HCT116 (cell line): Measurements from ENCODE around the gene MAML3. TPM values are rescaled to one million over a fixed set of nuclear protein-coding genes. Genes with fewer than 3 reads are reported as not detected.

Experiments
- ATAC-seq: fragments of 200-7000 bp; cut with Tn5 transposase; 2 replicates; pipeline ENCODE4 v1.9.1; 2020; ENCODE audit warnings: mild to moderate bottlenecking, moderate library complexity
- BruUV-seq: library from RNA; stranded (reverse); fragments of 400-500 nt; replicated peaks from 2 replicates; lab custom pipeline; 2021; lab: Mats Ljungman, UMichigan
- CTCF ChIA-PET: fragments of 300-600 bp; sonication (Branson Sonifier 250); formaldehyde crosslinking; loops from one replicate; lab custom pipeline; 2021; ENCODE audit warnings: antibody characterized with exemption; lab: Charles Lee
- POLR2A ChIA-PET: fragments of 300-600, 350-600 bp; sonication (Branson Sonifier 250); formaldehyde crosslinking; loops from one replicate; lab custom pipeline; 2021; ENCODE audit warnings: antibody characterized with exemption; lab: Charles Lee
- RAD21 ChIA-PET, 2 experiments: fragments of 300-600 bp; sonication (Branson Sonifier 250); formaldehyde crosslinking; loops; one replicate each; lab custom pipeline; 2023; ENCODE audit warnings: low total read pairs in 2 of 2; ENCODE audit not compliant: uncharacterized antibody in 2 of 2, unreplicated experiment in 2 of 2, low non-redundant PET in 1 of 2; lab: Charles Lee
- DNase-seq: peaks from one replicate; pipeline ENCODE4 v3.0.0-alpha.2; 2010; ENCODE audit warnings: low read depth, low spot score
- H2AFZ ChIP-seq: fragments of 200-600 bp; shearing (Covaris generic), sonication (generic); 2 replicates; pipeline ENCODE4 v1.6.1; 2017; ENCODE audit warnings: low read depth, mixed run types, mixed read lengths, antibody characterized with exemption, low read length; ENCODE audit not compliant: poor library complexity, severe bottlenecking
- H3K27ac ChIP-seq: 2 replicates; pipeline ENCODE4 v1.5.1; 2012; ENCODE audit warnings: low read depth, low read length
- H3K27me3 ChIP-seq: fragments of 200-600 bp; sonication (generic); 2 replicates; pipeline ENCODE4 v1.6.1; 2016; ENCODE audit warnings: mixed run types, low read length, mixed read lengths; ENCODE audit not compliant: insufficient read depth
- H3K36me3 ChIP-seq, 2 experiments: fragments of 200-500 bp in 1 of 2; fragments of 200-600 bp in 1 of 2; sonication (Bioruptor generic) in 1 of 2; sonication (generic) in 1 of 2; 2 replicates each; pipeline versions ENCODE4 v1.5.1 to v1.6.1; 2014 to 2016; ENCODE audit warnings: low read length in 2 of 2, inconsistent platforms in 1 of 2, mixed read lengths in 1 of 2, mixed run types in 1 of 2; ENCODE audit not compliant: insufficient read depth in 2 of 2, control insufficient read depth in 1 of 2
- H3K4me1 ChIP-seq, 2 experiments: fragments of 200-600 bp in 1 of 2; sonication (generic) in 1 of 2; 2 replicates each; pipeline versions ENCODE4 v1.5.1 to v1.6.1; 2012 to 2017; ENCODE audit warnings: low read length in 2 of 2, inconsistent platforms in 1 of 2, mild to moderate bottlenecking in 1 of 2, mixed read lengths in 1 of 2, mixed run types in 1 of 2, moderate library complexity in 1 of 2; ENCODE audit not compliant: insufficient read depth in 2 of 2, control insufficient read depth in 1 of 2
- H3K4me2 ChIP-seq: fragments of 200-600 bp; sonication (generic); 2 replicates; pipeline ENCODE4 v1.6.1; 2017; ENCODE audit warnings: mixed run types, low read length, mixed read lengths
- H3K4me3 ChIP-seq, 2 experiments: fragments of 200-600 bp in 1 of 2; sonication (generic) in 1 of 2; replicated peaks in 1 of 2; 2 replicates each; pipeline ENCODE4 v1.5.1; 2011 to 2016; ENCODE audit warnings: low read length in 2 of 2, control low read depth in 1 of 2, low read depth in 1 of 2, mild to moderate bottlenecking in 1 of 2, mixed read lengths in 1 of 2, mixed run types in 1 of 2
- H3K79me2 ChIP-seq: fragments of 200-600 bp; sonication (generic); 2 replicates; pipeline ENCODE4 v1.6.1; 2017; ENCODE audit warnings: mild to moderate bottlenecking, mixed run types, low read length, moderate library complexity, mixed read lengths; ENCODE audit not compliant: insufficient read depth
- H3K9ac ChIP-seq: fragments of 200-600 bp; sonication (generic); 2 replicates; pipeline ENCODE4 v1.6.1; 2016; ENCODE audit warnings: low read length, mixed read lengths
- H3K9me2 ChIP-seq: fragments of 200-600 bp; sonication (generic), shearing (Covaris generic); 2 replicates; pipeline ENCODE4 v1.6.1; 2017; ENCODE audit warnings: mixed run types, mild to moderate bottlenecking, moderate library complexity; ENCODE audit not compliant: insufficient read depth
- H3K9me3 ChIP-seq, 2 experiments: fragments of 200-500 bp in 1 of 2; fragments of 200-600 bp in 1 of 2; sonication (Bioruptor generic) in 1 of 2; sonication (generic) in 1 of 2; 2 replicates each; pipeline ENCODE4 v1.6.1; 2014 to 2017; ENCODE audit warnings: low read length in 2 of 2, mixed read lengths in 2 of 2, inconsistent platforms in 1 of 2, low read depth in 1 of 2, mild to moderate bottlenecking in 1 of 2, mixed run types in 1 of 2, moderate library complexity in 1 of 2; ENCODE audit not compliant: control insufficient read depth in 1 of 2, insufficient read depth in 1 of 2
- H4K20me1 ChIP-seq: fragments of 200-600 bp; sonication (generic), shearing (Covaris generic); 2 replicates; pipeline ENCODE4 v1.6.1; 2017; ENCODE audit warnings: mixed run types, mild to moderate bottlenecking, moderate library complexity; ENCODE audit not compliant: insufficient read depth
- ELF1 ChIP-seq: IDR thresholded peaks from 2 replicates; pipeline ENCODE4 v1.6.1; 2012; ENCODE audit warnings: low read depth, borderline replicate concordance
- EZH2phosphoT487 ChIP-seq: fragments of 200-600 bp; IDR thresholded peaks from 2 replicates; pipeline ENCODE4 v1.6.1; 2018; ENCODE audit warnings: antibody characterized with exemption, borderline replicate concordance
- JUND ChIP-seq: IDR thresholded peaks from 2 replicates; pipeline ENCODE4 v1.6.1; 2012
- POLR2A ChIP-seq: IDR thresholded peaks from 2 replicates; pipeline ENCODE4 v1.7.0; 2011; ENCODE audit warnings: borderline replicate concordance; ENCODE audit not compliant: insufficient read depth, insufficient read length; ENCODE audit errors: extremely low read depth
- RAD21 ChIP-seq: IDR thresholded peaks from 2 replicates; pipeline ENCODE4 v1.6.1; 2012; ENCODE audit warnings: low read depth, mild to moderate bottlenecking
- SIN3A ChIP-seq: IDR thresholded peaks from 2 replicates; pipeline ENCODE4 v1.6.1; 2012; ENCODE audit warnings: low read depth
- SRF ChIP-seq: IDR thresholded peaks from 2 replicates; pipeline ENCODE4 v1.6.1; 2012; ENCODE audit warnings: low read depth
- intact Hi-C: fragments of 100-400 bp; cut with micrococcal nuclease; formaldehyde crosslinking; loops from 2 replicates; pipeline ENCODE4 v1.10.0; 2022
- total RNA-seq: library from RNA; stranded (reverse); gene quantifications from one replicate; pipeline ENCODE4 v1.2.1, GENCODE V29; 2021; ENCODE audit not compliant: unreplicated experiment
- TF ChIP-seq, protein P1 (sequence below): IDR thresholded peaks from 2 replicates; pipeline ENCODE4 v1.6.1; 2012; ENCODE audit warnings: low read depth
- TF ChIP-seq, protein P2 (sequence below): IDR thresholded peaks from 2 replicates; pipeline ENCODE4 v1.6.1; 2012

MAML3 gene
- total RNA-seq, 1 experiment from 2014 or later: 3.1 TPM

DNA sequence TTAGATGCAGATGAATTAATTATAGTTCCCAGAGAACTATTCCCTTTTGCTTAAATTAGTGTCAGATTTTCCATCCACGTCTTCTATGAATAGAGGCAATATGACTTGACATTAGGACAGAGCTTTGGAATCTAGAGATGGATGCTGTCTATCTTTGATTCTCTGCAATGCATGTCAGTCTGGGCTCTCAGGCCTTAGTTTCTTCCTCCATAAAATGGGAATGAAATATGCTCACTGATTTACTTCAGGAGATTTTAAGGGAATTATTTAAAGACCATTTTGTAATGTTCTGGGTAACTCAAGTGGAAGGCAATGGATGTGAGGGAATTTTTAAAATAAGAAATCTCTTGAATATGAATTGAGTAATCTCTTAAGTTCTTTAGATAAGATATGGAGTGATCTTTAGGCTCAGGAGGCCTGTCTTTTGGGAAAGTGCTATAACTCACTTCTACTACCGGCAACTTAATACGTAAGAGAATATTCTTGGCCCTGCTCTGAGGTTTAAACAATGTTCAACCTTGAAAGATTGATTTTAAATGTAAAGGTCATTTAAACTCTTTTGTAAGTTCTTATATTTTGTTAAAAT lies 459.4 kb downstream of the MAML3 start:
- BruUV-seq: no TSS peak

More for the DNA sequence above, 459.4 kb downstream of the MAML3 start:
- Histone ChIP-seq H3K4me2 (no peak overlapping the region), H3K36me3 (no peaks in the 10 kb centered on the region), H3K9me3 (no peaks in the 10 kb centered on the region), H2AFZ (no peak overlapping the region), H3K27me3 (no peaks in the 10 kb centered on the region), H3K9ac (no peak overlapping the region), H3K27ac (no peak overlapping the region), H3K79me2 (no peaks in the 10 kb centered on the region), H3K9me2 (no peaks in the 10 kb centered on the region), H3K4me3 (no peak overlapping the region), H4K20me1 (no peaks in the 10 kb centered on the region), H3K4me1 (no peaks in the 10 kb centered on the region)
- ATAC-seq (no peak), DNase-seq (no peak)
- ChIA-PET POLR2A (no interaction called here), RAD21 (no interaction called here), CTCF (no interaction called here)
- TF ChIP-seq RAD21 (no peak), SIN3A (no peak), ELF1 (no peak), POLR2A (no peak), SRF (no peak), EZH2phosphoT487 (no peak), JUND (no peak)
- TF ChIP-seq, protein P1, sequence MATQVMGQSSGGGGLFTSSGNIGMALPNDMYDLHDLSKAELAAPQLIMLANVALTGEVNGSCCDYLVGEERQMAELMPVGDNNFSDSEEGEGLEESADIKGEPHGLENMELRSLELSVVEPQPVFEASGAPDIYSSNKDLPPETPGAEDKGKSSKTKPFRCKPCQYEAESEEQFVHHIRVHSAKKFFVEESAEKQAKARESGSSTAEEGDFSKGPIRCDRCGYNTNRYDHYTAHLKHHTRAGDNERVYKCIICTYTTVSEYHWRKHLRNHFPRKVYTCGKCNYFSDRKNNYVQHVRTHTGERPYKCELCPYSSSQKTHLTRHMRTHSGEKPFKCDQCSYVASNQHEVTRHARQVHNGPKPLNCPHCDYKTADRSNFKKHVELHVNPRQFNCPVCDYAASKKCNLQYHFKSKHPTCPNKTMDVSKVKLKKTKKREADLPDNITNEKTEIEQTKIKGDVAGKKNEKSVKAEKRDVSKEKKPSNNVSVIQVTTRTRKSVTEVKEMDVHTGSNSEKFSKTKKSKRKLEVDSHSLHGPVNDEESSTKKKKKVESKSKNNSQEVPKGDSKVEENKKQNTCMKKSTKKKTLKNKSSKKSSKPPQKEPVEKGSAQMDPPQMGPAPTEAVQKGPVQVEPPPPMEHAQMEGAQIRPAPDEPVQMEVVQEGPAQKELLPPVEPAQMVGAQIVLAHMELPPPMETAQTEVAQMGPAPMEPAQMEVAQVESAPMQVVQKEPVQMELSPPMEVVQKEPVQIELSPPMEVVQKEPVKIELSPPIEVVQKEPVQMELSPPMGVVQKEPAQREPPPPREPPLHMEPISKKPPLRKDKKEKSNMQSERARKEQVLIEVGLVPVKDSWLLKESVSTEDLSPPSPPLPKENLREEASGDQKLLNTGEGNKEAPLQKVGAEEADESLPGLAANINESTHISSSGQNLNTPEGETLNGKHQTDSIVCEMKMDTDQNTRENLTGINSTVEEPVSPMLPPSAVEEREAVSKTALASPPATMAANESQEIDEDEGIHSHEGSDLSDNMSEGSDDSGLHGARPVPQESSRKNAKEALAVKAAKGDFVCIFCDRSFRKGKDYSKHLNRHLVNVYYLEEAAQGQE: no peak
- TF ChIP-seq, protein P2, sequence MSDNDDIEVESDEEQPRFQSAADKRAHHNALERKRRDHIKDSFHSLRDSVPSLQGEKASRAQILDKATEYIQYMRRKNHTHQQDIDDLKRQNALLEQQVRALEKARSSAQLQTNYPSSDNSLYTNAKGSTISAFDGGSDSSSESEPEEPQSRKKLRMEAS: no peak
- intact Hi-C loops: no loop called here
